ENCODE data around the gene VILL. TPM values are rescaled to one million over a fixed set of nuclear protein-coding genes. Genes with fewer than 3 reads are reported as not detected.

The VILL gene
- total and polyA plus RNA-seq, 4 donors, result 3.9 to 37.1 (median 13.1) TPM

GRCh38 chr3:38036906-38037305 is 46.3 kb downstream of the VILL start:
- Histone ChIP-seq H3K9me3 (ENCODE audit: control insufficient read depth, low read length) (no peaks in the 10 kb centered on the region), H3K4me1 (ENCODE audit: control insufficient read depth in 1 of 2, insufficient read depth in 2 of 2, low read length in 2 of 2) (no peaks in the 10 kb centered on the region), H3K27me3 (ENCODE audit: control insufficient read depth in 1 of 2, insufficient read depth in 2 of 2, low read length in 1 of 2) (no peaks in the 10 kb centered on the region), H3K4me3 (ENCODE audit: low read length in 2 of 2) (no peak overlapping the region), H3K36me3 (ENCODE audit: control insufficient read depth in 1 of 2, insufficient read depth in 2 of 2, low read length in 1 of 2) (no peaks in the 10 kb centered on the region), H3K27ac (ENCODE audit: low read depth in 1 of 2, low read length in 2 of 2) (no peak overlapping the region)
- ATAC-seq (ENCODE audit: low FRiP score) (no peak), DNase-seq (no peak)
- intact Hi-C loops (cut with DNase I), result loop anchor here (5.0 to 10.0 kb wide), 2 partner anchors 85 to 128 kb away; partner anchors contain the start of gene OXSR1 (in 1 of the 2)
- WGBS, 2 donors, result 92% methylated on average over 3 of the region's 3 CpGs

- intact Hi-C loops (cut with DNase I), result loop anchor here (5.0 to 10.0 kb wide), 2 partner anchors 84 to 126 kb away; partner anchors contain the start of gene OXSR1 (in 1 of the 2)
- Histone ChIP-seq H3K4me1 (ENCODE audit: control insufficient read depth in 1 of 2, insufficient read depth in 2 of 2, low read length in 2 of 2) (no peaks in the 10 kb centered on the region), H3K36me3 (ENCODE audit: control insufficient read depth in 1 of 2, insufficient read depth in 2 of 2, low read length in 1 of 2) (no peaks in the 10 kb centered on the region), H3K4me3 (ENCODE audit: low read length in 2 of 2) (no peak overlapping the region), H3K9me3 (ENCODE audit: control insufficient read depth, low read length) (no peaks in the 10 kb centered on the region), H3K27me3 (ENCODE audit: control insufficient read depth in 1 of 2, insufficient read depth in 2 of 2, low read length in 1 of 2) (no peaks in the 10 kb centered on the region), H3K27ac (ENCODE audit: low read depth in 1 of 2, low read length in 2 of 2) (no peak overlapping the region)
- WGBS, 2 donors, result 94 to 96% methylated on average over 5 of the region's 5 CpGs
- no peak for ATAC-seq (ENCODE audit: low FRiP score)
- DNase-seq, result no peak
These were observed 47.9 kb downstream of the VILL start for GRCh38 chr3:38038447-38038911.

GRCh38 chr3:38039101-38039898 is 48.7 kb downstream of the VILL start, which contains the start of gene DLEC1:
TSS of gene DLEC1 (plus strand) at chr3:38039208. CDS start at chr3:38039226, 18 bp downstream.
- WGBS, 2 donors, result 4 to 5% methylated on average over 66 to 67 of the region's 67 CpGs
- intact Hi-C loops (cut with DNase I), result loop anchor here (5.0 to 10.0 kb wide), 2 partner anchors 83 to 126 kb away; partner anchors contain the start of gene OXSR1 (in 1 of the 2)
- peak; percentile 85 for ATAC-seq (ENCODE audit: low FRiP score)

GRCh38 chr3:38039899-38040261 is 49.3 kb downstream of the VILL start:
- DNase-seq, result peak; percentile 80 to 83
- Histone ChIP-seq H3K27me3 (ENCODE audit: control insufficient read depth in 1 of 2, insufficient read depth in 2 of 2, low read length in 1 of 2) (no peaks in the 10 kb centered on the region), H3K4me3 (ENCODE audit: low read length in 2 of 2) (no peak overlapping the region), H3K9me3 (ENCODE audit: control insufficient read depth, low read length) (no peaks in the 10 kb centered on the region), H3K4me1 (ENCODE audit: control insufficient read depth in 1 of 2, insufficient read depth in 2 of 2, low read length in 2 of 2) (no peaks in the 10 kb centered on the region), H3K27ac (ENCODE audit: low read depth in 1 of 2, low read length in 2 of 2) (no peak overlapping the region), H3K36me3 (ENCODE audit: control insufficient read depth in 1 of 2, insufficient read depth in 2 of 2, low read length in 1 of 2) (no peaks in the 10 kb centered on the region)
- peak; percentile 87 for ATAC-seq (ENCODE audit: low FRiP score)
- intact Hi-C loops (cut with DNase I), result loop anchor here (5.0 to 10.0 kb wide), 2 partner anchors 82 to 125 kb away; partner anchors contain the start of gene OXSR1 (in 1 of the 2)
- 21 to 22% methylated on average over 11 of the region's 11 CpGs for WGBS, 2 donors

More at GRCh38 chr3:38039101-38039898, 48.7 kb downstream of the VILL start, which contains the start of gene DLEC1:
- Histone ChIP-seq H3K9me3 (ENCODE audit: control insufficient read depth, low read length) (no peaks in the 10 kb centered on the region), H3K36me3 (ENCODE audit: control insufficient read depth in 1 of 2, insufficient read depth in 2 of 2, low read length in 1 of 2) (no peaks in the 10 kb centered on the region), H3K27me3 (ENCODE audit: control insufficient read depth in 1 of 2, insufficient read depth in 2 of 2, low read length in 1 of 2) (no peaks in the 10 kb centered on the region), H3K4me3 (ENCODE audit: low read length in 2 of 2) (peak within 1 kb of the TSS; percentile 8 to 19), H3K4me1 (ENCODE audit: control insufficient read depth in 1 of 2, insufficient read depth in 2 of 2, low read length in 2 of 2) (no peaks in the 10 kb centered on the region), H3K27ac (ENCODE audit: low read depth in 1 of 2, low read length in 2 of 2) (no peak within 1 kb of the TSS)
- DNase-seq, result peak; percentile 88 to 89

GRCh38 chr3:38040401-38040800 is 49.8 kb downstream of the VILL start:
- Histone ChIP-seq H3K27ac (ENCODE audit: low read depth in 1 of 2, low read length in 2 of 2) (no peak overlapping the region), H3K9me3 (ENCODE audit: control insufficient read depth, low read length) (no peaks in the 10 kb centered on the region), H3K27me3 (ENCODE audit: control insufficient read depth in 1 of 2, insufficient read depth in 2 of 2, low read length in 1 of 2) (no peaks in the 10 kb centered on the region), H3K4me3 (ENCODE audit: low read length in 2 of 2) (no peak overlapping the region), H3K36me3 (ENCODE audit: control insufficient read depth in 1 of 2, insufficient read depth in 2 of 2, low read length in 1 of 2) (no peaks in the 10 kb centered on the region), H3K4me1 (ENCODE audit: control insufficient read depth in 1 of 2, insufficient read depth in 2 of 2, low read length in 2 of 2) (no peaks in the 10 kb centered on the region)
- no peak for DNase-seq
- intact Hi-C loops (cut with DNase I), result no loop called here
- WGBS, 2 donors, result 90 to 91% methylated on average over 5 of the region's 5 CpGs
- ATAC-seq (ENCODE audit: low FRiP score), result no peak

- Histone ChIP-seq H3K4me3 (ENCODE audit: low read length in 2 of 2) (no peak overlapping the region), H3K36me3 (ENCODE audit: control insufficient read depth in 1 of 2, insufficient read depth in 2 of 2, low read length in 1 of 2) (no peaks in the 10 kb centered on the region), H3K27ac (ENCODE audit: low read depth in 1 of 2, low read length in 2 of 2) (no peak overlapping the region), H3K27me3 (ENCODE audit: control insufficient read depth in 1 of 2, insufficient read depth in 2 of 2, low read length in 1 of 2) (no peaks in the 10 kb centered on the region), H3K9me3 (ENCODE audit: control insufficient read depth, low read length) (no peaks in the 10 kb centered on the region), H3K4me1 (ENCODE audit: control insufficient read depth in 1 of 2, insufficient read depth in 2 of 2, low read length in 2 of 2) (no peaks in the 10 kb centered on the region)
- intact Hi-C loops (cut with DNase I), result no loop called here
- ATAC-seq (ENCODE audit: low FRiP score) (no peak), DNase-seq (no peak)
- 90 to 95% methylated on average over 4 of the region's 4 CpGs for WGBS, 2 donors
These were observed 52.9 kb downstream of the VILL start for GRCh38 chr3:38043486-38043885.

GRCh38 chr3:38046027-38046426 is 55.4 kb downstream of the VILL start:
- H3K36me3 ChIP-seq (ENCODE audit: control insufficient read depth in 1 of 2, insufficient read depth in 2 of 2, low read length in 1 of 2), result no peaks in the 10 kb centered on the region
- 89 to 94% methylated on average over 4 of the region's 4 CpGs for WGBS, 2 donors
- intact Hi-C loops (cut with DNase I), result no loop called here

GRCh38 chr3:38046821-38047220 is 56.2 kb downstream of the VILL start:
- Histone ChIP-seq H3K27me3 (ENCODE audit: control insufficient read depth in 1 of 2, insufficient read depth in 2 of 2, low read length in 1 of 2) (no peaks in the 10 kb centered on the region), H3K36me3 (ENCODE audit: control insufficient read depth in 1 of 2, insufficient read depth in 2 of 2, low read length in 1 of 2) (no peaks in the 10 kb centered on the region), H3K27ac (ENCODE audit: low read depth in 1 of 2, low read length in 2 of 2) (no peak overlapping the region), H3K4me3 (ENCODE audit: low read length in 2 of 2) (no peak overlapping the region), H3K9me3 (ENCODE audit: control insufficient read depth, low read length) (no peaks in the 10 kb centered on the region), H3K4me1 (ENCODE audit: control insufficient read depth in 1 of 2, insufficient read depth in 2 of 2, low read length in 2 of 2) (no peaks in the 10 kb centered on the region)
- ATAC-seq (ENCODE audit: low FRiP score) (no peak), DNase-seq (no peak)
- WGBS, 2 donors, result 93 to 94% methylated on average over 2 of the region's 2 CpGs
- intact Hi-C loops (cut with DNase I), result no loop called here

More at GRCh38 chr3:38046027-38046426, 55.4 kb downstream of the VILL start:
- Histone ChIP-seq H3K27me3 (ENCODE audit: control insufficient read depth in 1 of 2, insufficient read depth in 2 of 2, low read length in 1 of 2) (no peaks in the 10 kb centered on the region), H3K9me3 (ENCODE audit: control insufficient read depth, low read length) (no peaks in the 10 kb centered on the region), H3K4me3 (ENCODE audit: low read length in 2 of 2) (no peak overlapping the region), H3K4me1 (ENCODE audit: control insufficient read depth in 1 of 2, insufficient read depth in 2 of 2, low read length in 2 of 2) (no peaks in the 10 kb centered on the region), H3K27ac (ENCODE audit: low read depth in 1 of 2, low read length in 2 of 2) (no peak overlapping the region)
- ATAC-seq (ENCODE audit: low FRiP score) (no peak), DNase-seq (no peak)

GRCh38 chr3:38047896-38048295 is 57.3 kb downstream of the VILL start:
- Histone ChIP-seq H3K9me3 (ENCODE audit: control insufficient read depth, low read length) (no peaks in the 10 kb centered on the region), H3K4me3 (ENCODE audit: low read length in 2 of 2) (no peak overlapping the region), H3K27ac (ENCODE audit: low read depth in 1 of 2, low read length in 2 of 2) (no peak overlapping the region), H3K36me3 (ENCODE audit: control insufficient read depth in 1 of 2, insufficient read depth in 2 of 2, low read length in 1 of 2) (no peaks in the 10 kb centered on the region), H3K4me1 (ENCODE audit: control insufficient read depth in 1 of 2, insufficient read depth in 2 of 2, low read length in 2 of 2) (no peaks in the 10 kb centered on the region), H3K27me3 (ENCODE audit: control insufficient read depth in 1 of 2, insufficient read depth in 2 of 2, low read length in 1 of 2) (no peaks in the 10 kb centered on the region)
- ATAC-seq (ENCODE audit: low FRiP score), result no peak
- intact Hi-C loops (cut with DNase I), result no loop called here
- no peak for DNase-seq
- 87 to 88% methylated on average over 2 of the region's 2 CpGs for WGBS, 2 donors

Data from aorta (tissue), 5 donors.